GM12865 (cell line): ENCODE data around the gene PPARA.

Source experiments
- DNase-seq: peaks from one replicate; pipeline ENCODE4 v3.0.0; 2010; ENCODE audit warnings: low read depth
- H3K4me3 ChIP-seq: 2 replicates; pipeline ENCODE4 v1.5.1; 2011; ENCODE audit warnings: mild to moderate bottlenecking, low read depth, low read length, control low read depth
- CTCF ChIP-seq: IDR thresholded peaks from 2 replicates; pipeline ENCODE4 v1.5.1; 2011; ENCODE audit warnings: low read length, control low read depth, low read depth, inconsistent platforms; ENCODE audit not compliant: insufficient read depth; ENCODE audit errors: missing control alignments

The PPARA gene

GRCh38 chr22:46281866-46282678 lies 131.7 kb downstream of the PPARA start:
- no peak overlapping the region for H3K4me3 ChIP-seq
- TF ChIP-seq CTCF = no peak
- no peak for DNase-seq

GRCh38 chr22:46286006-46286405 lies 135.7 kb downstream of the PPARA start:
- no peak for DNase-seq
- H3K4me3 ChIP-seq = no peak overlapping the region

GRCh38 chr22:46286941-46287872 lies 136.9 kb downstream of the PPARA start:
- TF ChIP-seq CTCF = no peak
- H3K4me3 ChIP-seq = peak overlapping the region; percentile 92
- no peak for DNase-seq

More at GRCh38 chr22:46286006-46286405, 135.7 kb downstream of the PPARA start:
- TF ChIP-seq CTCF = no peak

- DNase-seq = peak; percentile 89
- TF ChIP-seq CTCF = no peak
- peak overlapping the region; percentile 92 for H3K4me3 ChIP-seq
These were observed 137.8 kb downstream of the PPARA start for GRCh38 chr22:46287873-46288751.

- DNase-seq = no peak
- peak overlapping the region; percentile 92 for H3K4me3 ChIP-seq
- TF ChIP-seq CTCF = no peak
These were observed 138.5 kb downstream of the PPARA start for GRCh38 chr22:46288846-46289243.

- no peak for TF ChIP-seq CTCF
- DNase-seq = no peak
- H3K4me3 ChIP-seq = no peak overlapping the region
These were observed 139.0 kb downstream of the PPARA start for GRCh38 chr22:46289244-46289891.
